Brain microvascular endothelial cell (primary cell): ENCODE data around the gene VGLL3.
A peak's percentile ranks its signal among the peaks of the same experiment; 100 is the strongest.

Experiments
- DNase-seq: peaks from one replicate; pipeline ENCODE4 v3.0.0-alpha.2; 2020
- H3K27ac ChIP-seq: fragments of 250-450 bp; sonication (Bioruptor Pico); 2 replicates; pipeline ENCODE4 v1.5.1; 2020; ENCODE audit warnings: mild to moderate bottlenecking, moderate library complexity
- H3K27me3 ChIP-seq: fragments of 250-450 bp; sonication (Bioruptor Pico); replicated peaks from 2 replicates; pipeline ENCODE4 v1.5.1; 2020; ENCODE audit warnings: mild to moderate bottlenecking
- H3K36me3 ChIP-seq: fragments of 250-450 bp; sonication (Bioruptor Pico); replicated peaks from 2 replicates; pipeline ENCODE4 v1.5.1; 2020; ENCODE audit warnings: mild to moderate bottlenecking
- H3K4me3 ChIP-seq: 2 replicates; pipeline ENCODE4 v1.5.1; 2011; ENCODE audit warnings: low read depth, mild to moderate bottlenecking, control low read depth, low read length, moderate library complexity
- in situ Hi-C: cut with HindIII; loops from 2 replicates; pipeline ENCODE4 v1.10.0; 2017; ENCODE audit warnings: low sequenced_read_pairs, low pct_ligation_motif_present
- TF ChIP-seq, protein P1 (sequence below): IDR thresholded peaks from 2 replicates; pipeline ENCODE4 v1.5.1; 2011; ENCODE audit warnings: low read depth, mild to moderate bottlenecking, moderate library complexity, low read length, control low read depth, inconsistent platforms; ENCODE audit errors: missing control alignments

The VGLL3 gene

DNA sequence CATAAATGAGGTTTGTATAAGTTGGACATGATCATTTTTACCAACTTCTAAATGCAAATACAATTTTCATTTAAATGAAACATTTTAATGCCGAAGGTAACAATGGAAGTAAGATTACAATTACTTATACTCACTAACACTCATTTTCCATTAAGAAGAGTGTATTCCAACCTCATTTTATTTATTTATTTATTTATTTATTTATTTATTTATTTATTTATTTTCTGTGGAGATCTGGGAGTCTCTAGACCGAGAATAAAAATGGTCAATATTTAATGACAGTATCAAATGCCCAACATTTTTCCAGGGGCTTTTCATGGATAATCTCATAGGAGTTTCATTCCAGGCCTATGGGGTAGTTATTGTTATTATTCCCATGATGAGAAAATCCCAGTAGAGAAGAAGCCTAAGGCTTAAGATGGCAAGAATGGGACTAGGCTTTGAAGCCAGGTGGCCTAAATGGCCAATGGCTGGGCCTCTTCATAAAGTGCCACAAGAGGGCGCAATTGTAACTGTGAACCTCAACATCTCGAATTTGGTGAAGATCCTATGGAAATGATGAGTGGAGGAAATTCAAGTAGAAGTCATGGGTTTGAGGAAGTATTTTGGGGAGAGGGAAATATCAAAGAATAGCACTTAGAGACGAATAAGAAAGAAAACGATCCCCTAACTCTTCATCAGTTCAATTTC is 21.3 kb downstream of the VGLL3 start:
- DNase-seq: peak; percentile 68
- Histone ChIP-seq H3K36me3 (peaks cover 50% of the 10 kb centered on the region), H3K4me3 (no peak overlapping the region), H3K27me3 (no peaks in the 10 kb centered on the region), H3K27ac (no peak overlapping the region)
- TF ChIP-seq, protein P1, sequence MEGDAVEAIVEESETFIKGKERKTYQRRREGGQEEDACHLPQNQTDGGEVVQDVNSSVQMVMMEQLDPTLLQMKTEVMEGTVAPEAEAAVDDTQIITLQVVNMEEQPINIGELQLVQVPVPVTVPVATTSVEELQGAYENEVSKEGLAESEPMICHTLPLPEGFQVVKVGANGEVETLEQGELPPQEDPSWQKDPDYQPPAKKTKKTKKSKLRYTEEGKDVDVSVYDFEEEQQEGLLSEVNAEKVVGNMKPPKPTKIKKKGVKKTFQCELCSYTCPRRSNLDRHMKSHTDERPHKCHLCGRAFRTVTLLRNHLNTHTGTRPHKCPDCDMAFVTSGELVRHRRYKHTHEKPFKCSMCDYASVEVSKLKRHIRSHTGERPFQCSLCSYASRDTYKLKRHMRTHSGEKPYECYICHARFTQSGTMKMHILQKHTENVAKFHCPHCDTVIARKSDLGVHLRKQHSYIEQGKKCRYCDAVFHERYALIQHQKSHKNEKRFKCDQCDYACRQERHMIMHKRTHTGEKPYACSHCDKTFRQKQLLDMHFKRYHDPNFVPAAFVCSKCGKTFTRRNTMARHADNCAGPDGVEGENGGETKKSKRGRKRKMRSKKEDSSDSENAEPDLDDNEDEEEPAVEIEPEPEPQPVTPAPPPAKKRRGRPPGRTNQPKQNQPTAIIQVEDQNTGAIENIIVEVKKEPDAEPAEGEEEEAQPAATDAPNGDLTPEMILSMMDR: peak; percentile 80
- in situ Hi-C loops: loop anchor here (25.0 kb wide), 1 partner anchor 182 kb away; no protein-coding TSS in a partner anchor

DNA sequence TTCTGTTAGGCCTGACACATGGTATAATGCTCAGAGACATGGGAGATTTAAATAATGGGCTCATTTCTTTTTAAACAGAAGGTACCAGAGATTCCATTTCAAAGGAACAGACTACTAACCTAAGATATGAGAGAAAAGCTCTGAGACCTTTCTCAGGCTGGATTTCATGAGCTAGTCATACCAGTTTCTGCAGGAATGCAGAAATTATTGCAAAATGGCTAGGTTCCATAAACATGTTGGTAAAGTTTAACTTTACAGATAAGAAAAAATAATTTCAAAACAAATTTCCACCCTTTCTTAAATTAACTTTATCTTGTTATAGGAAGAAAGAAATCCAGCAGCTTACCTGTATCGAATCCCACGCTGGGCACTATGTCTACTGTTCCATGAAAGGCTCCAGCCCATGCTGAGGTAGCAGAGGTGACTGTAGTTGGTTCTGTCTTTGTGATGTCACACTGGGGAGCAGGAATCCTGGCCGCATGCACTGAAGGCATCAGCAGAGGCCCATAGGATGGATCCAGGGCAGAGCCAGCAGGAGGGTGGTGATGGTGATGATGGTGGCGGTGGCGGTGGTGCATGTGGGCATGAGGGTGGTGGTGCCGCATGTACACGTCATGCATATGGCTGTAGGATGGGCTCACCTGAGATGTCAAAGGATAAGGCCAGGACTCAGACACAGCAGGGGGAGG is 22.6 kb downstream of the VGLL3 start:
- Histone ChIP-seq H3K36me3 (peaks cover 56% of the 10 kb centered on the region), H3K27me3 (no peaks in the 10 kb centered on the region), H3K27ac (no peak overlapping the region), H3K4me3 (no peak overlapping the region)
- TF ChIP-seq, protein P1: no peak
- in situ Hi-C loops: loop anchor here (25.0 kb wide), 1 partner anchor 181 kb away; no protein-coding TSS in a partner anchor
- no peak for DNase-seq

DNA sequence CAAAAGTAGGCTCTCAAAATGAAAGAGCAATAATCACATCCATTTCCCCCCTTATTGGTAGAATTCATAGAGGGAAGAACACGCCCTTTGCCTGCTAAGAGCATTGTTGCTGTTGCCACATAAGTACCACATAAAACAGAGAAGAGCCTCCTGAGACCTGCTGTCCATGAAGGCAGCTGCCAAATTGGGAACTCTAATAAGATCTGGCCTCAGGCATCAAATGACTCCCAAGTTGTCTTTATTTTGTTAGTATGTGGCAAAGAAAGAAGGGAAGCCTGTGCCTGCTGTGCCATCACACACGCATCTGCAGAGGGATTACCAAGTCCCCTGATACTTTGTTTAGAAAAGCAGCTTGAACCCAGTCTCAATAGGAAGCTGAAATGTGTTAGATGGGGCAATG is 23.9 kb downstream of the VGLL3 start:
- H3K4me3 ChIP-seq: no peak overlapping the region
- no peaks in the 10 kb centered on the region for H3K27me3 ChIP-seq
- in situ Hi-C loops: loop anchor here (25.0 kb wide), 1 partner anchor 180 kb away; no protein-coding TSS in a partner anchor
- H3K36me3 ChIP-seq: peaks cover 64% of the 10 kb centered on the region
- no peak overlapping the region for H3K27ac ChIP-seq
- TF ChIP-seq, protein P1: no peak
- no peak for DNase-seq

DNA sequence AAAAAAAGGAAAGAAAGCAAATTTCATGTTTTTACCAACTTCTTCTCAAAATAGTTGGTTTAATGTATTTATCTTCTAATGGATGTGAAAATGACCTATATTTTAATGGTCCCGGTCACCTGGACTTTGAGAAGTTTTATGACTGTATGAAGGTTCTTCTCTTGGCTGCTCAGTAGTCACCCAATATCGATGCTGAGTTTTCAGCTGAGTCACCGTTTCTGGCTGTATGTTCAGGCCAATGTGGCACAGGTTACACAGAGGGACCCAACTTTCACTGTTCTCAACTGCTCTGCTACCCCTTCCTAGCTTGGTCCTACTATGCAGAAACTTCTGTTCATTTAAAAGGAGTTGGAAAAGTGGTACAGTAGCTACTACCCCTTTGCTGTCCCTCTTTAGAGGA is 25.8 kb downstream of the VGLL3 start:
- H3K36me3 ChIP-seq: peaks cover 60% of the 10 kb centered on the region
- in situ Hi-C loops: loop anchor here (25.0 kb wide), 1 partner anchor 178 kb away; no protein-coding TSS in a partner anchor
- DNase-seq: no peak
- H3K27ac ChIP-seq: no peak overlapping the region
- TF ChIP-seq, protein P1: no peak
- no peaks in the 10 kb centered on the region for H3K27me3 ChIP-seq
- H3K4me3 ChIP-seq: no peak overlapping the region

DNA sequence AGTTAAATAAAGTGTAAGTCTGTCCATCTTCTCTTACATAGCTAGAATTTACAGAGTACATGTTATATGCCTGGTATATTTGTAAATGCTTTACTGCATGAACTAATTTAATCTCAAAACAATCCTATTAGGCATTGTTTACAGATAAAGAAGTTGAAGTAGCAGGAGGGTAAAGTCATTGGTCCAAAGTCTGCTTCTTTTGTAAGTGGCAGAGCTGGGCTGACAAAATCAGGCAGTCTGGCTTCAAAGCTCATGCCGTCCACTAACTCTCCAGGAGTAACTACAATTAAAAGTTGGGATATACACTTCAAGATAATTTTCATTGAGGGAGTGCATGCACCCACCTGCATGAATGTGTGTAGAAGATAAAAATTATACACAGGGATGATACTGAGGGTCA is 27.3 kb downstream of the VGLL3 start:
- peaks cover 52% of the 10 kb centered on the region for H3K36me3 ChIP-seq
- H3K27ac ChIP-seq: no peak overlapping the region
- in situ Hi-C loops: loop anchor here (25.0 kb wide), 1 partner anchor 176 kb away; no protein-coding TSS in a partner anchor
- no peak overlapping the region for H3K4me3 ChIP-seq
- TF ChIP-seq, protein P1: no peak
- DNase-seq: no peak
- no peaks in the 10 kb centered on the region for H3K27me3 ChIP-seq
